ENCODE data around the gene KSR2.

The KSR2 gene

GRCh38 chr12:117404940-117405339 lies 563.9 kb downstream of the KSR2 start:
- Mint-ChIP-seq H3K27ac (no peak overlapping the region), H3K9me3 (peaks cover 12% of the 10 kb centered on the region), H3K27me3 (no peaks in the 10 kb centered on the region), H3K4me1 (no peaks in the 10 kb centered on the region), H3K4me3 (no peak overlapping the region), H3K36me3 (no peaks in the 10 kb centered on the region)
- no peak for ATAC-seq

- H3K4me3 Mint-ChIP-seq, result no peak overlapping the region
- H3K36me3 Mint-ChIP-seq, result no peaks in the 10 kb centered on the region
- peaks cover 11% of the 10 kb centered on the region for H3K9me3 Mint-ChIP-seq
- no peaks in the 10 kb centered on the region for H3K4me1 Mint-ChIP-seq
- ATAC-seq, result no peak
- H3K27ac Mint-ChIP-seq, result no peak overlapping the region
- H3K27me3 Mint-ChIP-seq, result no peaks in the 10 kb centered on the region
Measured at GRCh38 chr12:117404203-117404853, 564.5 kb downstream of the KSR2 start.

- H3K4me3 Mint-ChIP-seq, result no peak overlapping the region
- no peaks in the 10 kb centered on the region for H3K4me1 Mint-ChIP-seq
- H3K27ac Mint-ChIP-seq, result no peak overlapping the region
- H3K36me3 Mint-ChIP-seq, result no peaks in the 10 kb centered on the region
- peaks cover 11% of the 10 kb centered on the region for H3K9me3 Mint-ChIP-seq
- no peak for ATAC-seq
- no peaks in the 10 kb centered on the region for H3K27me3 Mint-ChIP-seq
Measured at GRCh38 chr12:117403586-117404139, 565.1 kb downstream of the KSR2 start.

Measured in stimulated activated memory B cell treated with anti-CD40 and anti-IgM and Interleukin-4, amounts not matched to agents 10 μg/mL and 1 μg/mL and 100 μg/mL, for 72 hours (primary cell).